Stimulated activated memory B cell treated with anti-CD40 and anti-IgM and Interleukin-4, amounts not matched to agents 10 μg/mL and 1 μg/mL and 100 μg/mL, for 72 hours (primary cell): ENCODE measurements around the gene FBLN1.

Experiments used
- ATAC-seq: fragments of 150-1000 bp; cut with Tn5 transposase; 2 replicates; pipeline ENCODE4 v1.10.0; 2021
- H3K27ac Mint-ChIP-seq: one replicate; pipeline ENCODE4 v1.8.0; 2022; ENCODE audit warnings: mild to moderate bottlenecking, mixed read lengths
- H3K27me3 Mint-ChIP-seq: one replicate; pipeline ENCODE4 v1.8.0; 2022; ENCODE audit warnings: mixed read lengths
- H3K36me3 Mint-ChIP-seq: one replicate; pipeline ENCODE4 v1.8.0; 2022; ENCODE audit warnings: mixed read lengths
- H3K4me1 Mint-ChIP-seq: one replicate; pipeline ENCODE4 v1.8.0; 2022; ENCODE audit warnings: mixed read lengths
- H3K4me3 Mint-ChIP-seq: one replicate; pipeline ENCODE4 v1.8.0; 2022; ENCODE audit warnings: mild to moderate bottlenecking, moderate library complexity, mixed read lengths
- H3K9me3 Mint-ChIP-seq: one replicate; pipeline ENCODE4 v1.8.0; 2022; ENCODE audit warnings: mixed read lengths

Gene FBLN1

GRCh38 chr22:45565973-45566372, 63.3 kb downstream of the FBLN1 start:
- Mint-ChIP-seq H3K4me1 (no peaks in the 10 kb centered on the region), H3K27me3 (peaks cover 53% of the 10 kb centered on the region), H3K4me3 (no peak overlapping the region), H3K9me3 (peaks cover 3% of the 10 kb centered on the region), H3K36me3 (peaks cover 5% of the 10 kb centered on the region), H3K27ac (no peak overlapping the region)
- no peak for ATAC-seq

GRCh38 chr22:45568213-45568612, 65.5 kb downstream of the FBLN1 start:
- Mint-ChIP-seq H3K36me3 (peaks cover 5% of the 10 kb centered on the region), H3K9me3 (peaks cover 9% of the 10 kb centered on the region), H3K27me3 (peaks cover 45% of the 10 kb centered on the region), H3K4me1 (no peaks in the 10 kb centered on the region), H3K27ac (no peak overlapping the region), H3K4me3 (no peak overlapping the region)
- ATAC-seq, result no peak

- Mint-ChIP-seq H3K9me3 (peaks cover 9% of the 10 kb centered on the region), H3K4me3 (no peak overlapping the region), H3K36me3 (peaks cover 5% of the 10 kb centered on the region), H3K27ac (no peak overlapping the region), H3K4me1 (no peaks in the 10 kb centered on the region), H3K27me3 (peaks cover 41% of the 10 kb centered on the region)
- no peak for ATAC-seq
Observed at GRCh38 chr22:45571089-45571488, 68.4 kb downstream of the FBLN1 start.

GRCh38 chr22:45572444-45572843, 69.8 kb downstream of the FBLN1 start:
- peaks cover 9% of the 10 kb centered on the region for H3K9me3 Mint-ChIP-seq
- peaks cover 5% of the 10 kb centered on the region for H3K36me3 Mint-ChIP-seq

GRCh38 chr22:45574069-45574703, 71.5 kb downstream of the FBLN1 start:
- ATAC-seq, result no peak
- peaks cover 9% of the 10 kb centered on the region for H3K9me3 Mint-ChIP-seq
- H3K27ac Mint-ChIP-seq, result no peak overlapping the region
- peaks cover 7% of the 10 kb centered on the region for H3K4me1 Mint-ChIP-seq
- H3K36me3 Mint-ChIP-seq, result peaks cover 5% of the 10 kb centered on the region
- no peak overlapping the region for H3K4me3 Mint-ChIP-seq
- H3K27me3 Mint-ChIP-seq, result peaks cover 46% of the 10 kb centered on the region

More at GRCh38 chr22:45572444-45572843, 69.8 kb downstream of the FBLN1 start:
- Mint-ChIP-seq H3K4me3 (no peak overlapping the region), H3K27ac (no peak overlapping the region), H3K4me1 (peaks cover 2% of the 10 kb centered on the region), H3K27me3 (peaks cover 41% of the 10 kb centered on the region)
- ATAC-seq, result no peak

- H3K27ac Mint-ChIP-seq, result no peak overlapping the region
- peaks cover 9% of the 10 kb centered on the region for H3K9me3 Mint-ChIP-seq
- peaks cover 5% of the 10 kb centered on the region for H3K36me3 Mint-ChIP-seq
- no peak overlapping the region for H3K4me3 Mint-ChIP-seq
- peaks cover 46% of the 10 kb centered on the region for H3K27me3 Mint-ChIP-seq
- no peak for ATAC-seq
- H3K4me1 Mint-ChIP-seq, result peaks cover 7% of the 10 kb centered on the region
Observed at GRCh38 chr22:45575173-45575572, 72.5 kb downstream of the FBLN1 start.

GRCh38 chr22:45575607-45576272, 73.1 kb downstream of the FBLN1 start:
- Mint-ChIP-seq H3K9me3 (peaks cover 6% of the 10 kb centered on the region), H3K4me1 (peaks cover 7% of the 10 kb centered on the region), H3K27ac (no peak overlapping the region), H3K36me3 (no peaks in the 10 kb centered on the region), H3K4me3 (no peak overlapping the region), H3K27me3 (peaks cover 46% of the 10 kb centered on the region)
- ATAC-seq, result no peak

- no peak overlapping the region for H3K4me3 Mint-ChIP-seq
- ATAC-seq, result no peak
- H3K27ac Mint-ChIP-seq, result no peak overlapping the region
- no peaks in the 10 kb centered on the region for H3K36me3 Mint-ChIP-seq
- peaks cover 4% of the 10 kb centered on the region for H3K9me3 Mint-ChIP-seq
- H3K27me3 Mint-ChIP-seq, result peaks cover 46% of the 10 kb centered on the region
- H3K4me1 Mint-ChIP-seq, result peaks cover 7% of the 10 kb centered on the region
Observed at GRCh38 chr22:45576273-45576625, 73.6 kb downstream of the FBLN1 start.

- no peaks in the 10 kb centered on the region for H3K9me3 Mint-ChIP-seq
- no peaks in the 10 kb centered on the region for H3K36me3 Mint-ChIP-seq
- H3K27ac Mint-ChIP-seq, result no peak overlapping the region
- H3K27me3 Mint-ChIP-seq, result peaks cover 46% of the 10 kb centered on the region
- no peak for ATAC-seq
- no peak overlapping the region for H3K4me3 Mint-ChIP-seq
- H3K4me1 Mint-ChIP-seq, result peaks cover 7% of the 10 kb centered on the region
Observed at GRCh38 chr22:45576730-45577464, 74.2 kb downstream of the FBLN1 start.

GRCh38 chr22:45577746-45578523, 75.3 kb downstream of the FBLN1 start:
- Mint-ChIP-seq H3K4me1 (peaks cover 11% of the 10 kb centered on the region), H3K27me3 (peaks cover 46% of the 10 kb centered on the region), H3K4me3 (no peak overlapping the region), H3K36me3 (no peaks in the 10 kb centered on the region), H3K27ac (no peak overlapping the region), H3K9me3 (peaks cover 5% of the 10 kb centered on the region)
- peak; percentile 71 for ATAC-seq

- H3K9me3 Mint-ChIP-seq, result peaks cover 8% of the 10 kb centered on the region
- ATAC-seq, result no peak
- no peak overlapping the region for H3K4me3 Mint-ChIP-seq
- H3K27ac Mint-ChIP-seq, result no peak overlapping the region
- H3K27me3 Mint-ChIP-seq, result peaks cover 46% of the 10 kb centered on the region
- peaks cover 17% of the 10 kb centered on the region for H3K4me1 Mint-ChIP-seq
- H3K36me3 Mint-ChIP-seq, result no peaks in the 10 kb centered on the region
Observed at GRCh38 chr22:45578524-45579147, 76.0 kb downstream of the FBLN1 start.

- Mint-ChIP-seq H3K27ac (no peak overlapping the region), H3K4me1 (peaks cover 19% of the 10 kb centered on the region), H3K36me3 (no peaks in the 10 kb centered on the region), H3K27me3 (peaks cover 41% of the 10 kb centered on the region), H3K4me3 (no peak overlapping the region), H3K9me3 (peaks cover 8% of the 10 kb centered on the region)
- ATAC-seq, result no peak
Observed at GRCh38 chr22:45579306-45579705, 76.6 kb downstream of the FBLN1 start.

GRCh38 chr22:45579806-45580725, 77.4 kb downstream of the FBLN1 start:
- H3K27ac Mint-ChIP-seq, result no peak overlapping the region
- no peaks in the 10 kb centered on the region for H3K36me3 Mint-ChIP-seq
- H3K9me3 Mint-ChIP-seq, result peaks cover 8% of the 10 kb centered on the region
- ATAC-seq, result no peak
- no peak overlapping the region for H3K4me3 Mint-ChIP-seq
- peaks cover 19% of the 10 kb centered on the region for H3K4me1 Mint-ChIP-seq
- peaks cover 34% of the 10 kb centered on the region for H3K27me3 Mint-ChIP-seq
